Pancreas (tissue), 10 donors: ENCODE results near the gene OSTC. TPM values are rescaled to one million over a fixed set of nuclear protein-coding genes. Genes with fewer than 3 reads are reported as not detected.

Experiments used
- ATAC-seq, 4 donors: fragments of 200-7000 bp; cut with Tn5 transposase; one replicate each; pipeline versions ENCODE4 v1.8.0 to v1.9.1; 2020; ENCODE audit warnings: mild to moderate bottlenecking in 4 of 4, moderate library complexity in 4 of 4
- DNase-seq, 6 donors: peaks; one replicate each; pipeline ENCODE4 v3.0.0-alpha.2; 2020
- FAIRE-seq: peaks from 2 replicates; lab custom pipeline; 2012; peaks lifted over from hg19 to GRCh38; lab: Jason Lieb, UNC
- H3K27ac ChIP-seq, 4 donors: fragments of 200-600 bp; sonication (generic); 1 replicate in 3 of 4; 2 replicates in 1 of 4; pipeline versions ENCODE4 v1.5.0 to v1.8.0; 2020
- H3K27me3 ChIP-seq, 4 donors: fragments of 200-600 bp; one replicate each; pipeline ENCODE4 v1.8.0; 2021
- H3K36me3 ChIP-seq, 3 donors: fragments of 200-600 bp; sonication (generic) in 1 of 3; one replicate each; pipeline versions ENCODE4 v1.5.0 to v1.8.0; 2020 to 2021
- H3K4me1 ChIP-seq, 3 donors: fragments of 200-600 bp; one replicate each; pipeline ENCODE4 v1.8.0; 2021
- H3K4me3 ChIP-seq, 4 donors: fragments of 200-600 bp; sonication (generic) in 2 of 4; one replicate each; pipeline versions ENCODE4 v1.5.0 to v1.8.0; 2020 to 2021
- H3K9me3 ChIP-seq, 4 donors: fragments of 200-600 bp; one replicate each; pipeline ENCODE4 v1.8.0; 2021
- WGBS, 2 donors: extraction: QIAGEN DNeasy Blood & Tissue Kit; methylation state at CpG; one replicate each; pipeline ENCODE4 v1.1.7; 2013; 5-methylcytosine and 5-hydroxymethylcytosine counted together
- intact Hi-C, 3 donors: fragments of 100-400 bp; cut with DNase I; formaldehyde crosslinking; loops; one replicate each; pipeline versions ENCODE4 v1.11.1 to v1.14.2; 2022
- polyA plus RNA-seq, 2 donors: library from polyadenylated mRNA; stranded (reverse); fragments of 200-250 nt; gene quantifications; one replicate each; pipeline ENCODE4 v1.2.3, GENCODE V29; 2013
- total RNA-seq, 6 donors: library from RNA; stranded (reverse); fragmentation: NEBNext Ultra II Directional in 4 of 6; extraction: Animal tissue kit (Norgen Biotek cat#: 25700) in 4 of 6; gene quantifications; one replicate each; pipeline versions ENCODE4 v1.2.1 to v1.2.4, GENCODE V29; 2021 to 2023
- TF ChIP-seq, protein P1 (sequence below), 4 donors: fragments of 200-600 bp; sonication (generic) in 3 of 4; IDR thresholded peaks; one replicate each; pipeline versions ENCODE4 v1.5.0 to v1.8.0; 2021; ENCODE audit warnings: antibody characterized with exemption in 4 of 4
- donor health status: healthy with polysubstance abuse.
- donor health status: DM: no; HTN: no; CAD: no; lungs with moderate emphysema.
- donor health status: DM: no; HTN: no; CAD: no.
- donor health status: control.
- donor health status: control.
- donor health status: Bipolar disorder and iron deficiency.
- donor health status: DM: yes; HTN: yes; CAD: no.
- donor health status: DM: no; HTN: no; CAD: no.
- donor health status: DM: no; HTN: no; CAD: no.
- donor health status: DM: yes; HTN: yes; CAD: no.

Gene OSTC
- total and polyA plus RNA-seq, 8 donors: 38.1 to 75.4 (median 60.6) TPM

DNA sequence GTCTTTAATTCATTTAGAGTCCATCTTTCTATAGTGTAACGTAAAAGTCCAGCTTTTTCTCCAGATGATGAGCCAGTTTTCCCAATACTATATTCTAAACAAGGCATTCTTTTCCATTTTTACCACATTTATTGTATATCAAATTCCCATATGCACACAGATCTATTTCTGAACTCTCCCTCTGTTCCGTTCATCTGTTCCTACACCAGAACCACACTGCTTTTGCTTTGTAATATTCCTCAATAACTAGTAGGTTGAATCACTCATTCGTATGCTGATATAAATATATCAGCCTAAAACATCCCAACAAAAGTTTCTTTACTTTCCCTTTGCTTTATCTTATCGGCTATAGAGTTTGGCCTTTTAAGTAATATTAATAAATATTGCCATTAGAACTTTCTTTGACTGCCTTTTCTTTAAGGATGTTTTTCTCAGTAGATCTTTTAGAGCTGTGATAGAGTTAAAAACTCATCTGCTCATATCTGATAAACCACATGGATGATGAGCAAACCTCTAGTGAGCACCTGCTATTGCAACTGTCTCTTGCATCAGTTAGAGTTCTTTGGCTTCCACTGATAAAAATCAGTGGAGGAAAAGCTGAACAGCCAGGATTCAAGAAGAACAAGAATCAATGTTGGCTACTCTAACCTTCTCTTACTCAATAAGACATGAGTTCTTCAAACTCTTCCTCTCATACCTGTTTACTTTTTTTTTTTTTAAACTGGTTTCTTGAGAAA, 43.2 kb upstream of the OSTC start:
- H3K4me3 ChIP-seq: no peak overlapping the region
- ATAC-seq: no peak
- no peak for DNase-seq
- H3K27ac ChIP-seq: no peak overlapping the region
- 95 to 96% methylated on average over 4 of the region's 4 CpGs for WGBS, 2 donors
- H3K4me1 ChIP-seq: no peaks in the 10 kb centered on the region
- TF ChIP-seq, protein P1, sequence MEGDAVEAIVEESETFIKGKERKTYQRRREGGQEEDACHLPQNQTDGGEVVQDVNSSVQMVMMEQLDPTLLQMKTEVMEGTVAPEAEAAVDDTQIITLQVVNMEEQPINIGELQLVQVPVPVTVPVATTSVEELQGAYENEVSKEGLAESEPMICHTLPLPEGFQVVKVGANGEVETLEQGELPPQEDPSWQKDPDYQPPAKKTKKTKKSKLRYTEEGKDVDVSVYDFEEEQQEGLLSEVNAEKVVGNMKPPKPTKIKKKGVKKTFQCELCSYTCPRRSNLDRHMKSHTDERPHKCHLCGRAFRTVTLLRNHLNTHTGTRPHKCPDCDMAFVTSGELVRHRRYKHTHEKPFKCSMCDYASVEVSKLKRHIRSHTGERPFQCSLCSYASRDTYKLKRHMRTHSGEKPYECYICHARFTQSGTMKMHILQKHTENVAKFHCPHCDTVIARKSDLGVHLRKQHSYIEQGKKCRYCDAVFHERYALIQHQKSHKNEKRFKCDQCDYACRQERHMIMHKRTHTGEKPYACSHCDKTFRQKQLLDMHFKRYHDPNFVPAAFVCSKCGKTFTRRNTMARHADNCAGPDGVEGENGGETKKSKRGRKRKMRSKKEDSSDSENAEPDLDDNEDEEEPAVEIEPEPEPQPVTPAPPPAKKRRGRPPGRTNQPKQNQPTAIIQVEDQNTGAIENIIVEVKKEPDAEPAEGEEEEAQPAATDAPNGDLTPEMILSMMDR (IDR thresholded peaks at IDR 0.05): no peak
- H3K9me3 ChIP-seq: no peaks in the 10 kb centered on the region
- intact Hi-C loops: no loop called here
- H3K36me3 ChIP-seq: no peaks in the 10 kb centered on the region
- FAIRE-seq: no peak
- H3K27me3 ChIP-seq: no peaks in the 10 kb centered on the region

DNA sequence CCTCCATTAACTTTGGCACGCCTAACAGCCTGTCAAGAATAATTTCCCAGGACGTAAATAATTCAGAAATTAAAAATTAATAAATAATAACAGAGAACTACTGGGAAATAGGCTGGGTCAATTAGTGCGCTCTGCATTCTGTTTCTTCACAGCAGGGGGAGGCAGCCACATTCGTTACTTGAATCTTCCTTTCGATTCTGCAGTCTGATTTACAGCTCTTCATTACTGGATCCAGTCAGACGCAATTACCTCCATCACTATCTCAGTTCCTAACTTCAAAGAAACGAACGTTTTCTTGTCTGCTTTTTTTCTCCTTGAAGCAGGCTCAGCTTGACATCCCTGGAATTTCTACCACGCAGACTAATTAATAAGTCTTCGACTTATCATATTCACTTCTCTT, 39.0 kb upstream of the OSTC start:
- Histone ChIP-seq H3K27ac (no peak overlapping the region), H3K36me3 (no peaks in the 10 kb centered on the region), H3K4me3 (peak overlapping the region in 1 of 4 donors; percentile 5), H3K27me3 (no peaks in the 10 kb centered on the region), H3K4me1 (no peaks in the 10 kb centered on the region), H3K9me3 (no peaks in the 10 kb centered on the region)
- FAIRE-seq: no peak
- ATAC-seq: no peak
- no peak for DNase-seq
- intact Hi-C loops: no loop called here
- TF ChIP-seq, protein P1 (IDR thresholded peaks at IDR 0.05): no peak
- WGBS, 2 donors: 61 to 66% methylated on average over 10 of the region's 10 CpGs

DNA sequence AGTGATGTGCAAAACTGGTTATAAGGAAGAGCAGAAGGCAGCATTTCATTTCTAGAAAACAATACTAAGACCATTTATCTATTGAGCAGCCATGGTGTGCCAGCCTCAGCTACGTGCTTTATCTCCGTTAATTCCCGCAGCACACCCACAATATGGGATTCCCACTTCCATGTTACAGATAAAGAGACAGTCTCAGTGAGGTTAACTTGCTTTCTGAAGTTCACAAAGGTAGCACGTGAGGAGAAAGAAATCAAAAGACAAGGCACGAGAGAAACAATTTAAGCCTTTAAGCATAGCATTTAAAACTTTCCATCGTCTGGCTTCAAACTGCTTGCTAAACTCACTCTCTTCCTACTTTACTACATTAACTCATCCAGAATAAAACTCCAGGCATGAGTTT, 38.0 kb upstream of the OSTC start:
- Histone ChIP-seq H3K4me3 (no peak overlapping the region), H3K9me3 (no peaks in the 10 kb centered on the region), H3K4me1 (no peaks in the 10 kb centered on the region), H3K27me3 (no peaks in the 10 kb centered on the region), H3K27ac (no peak overlapping the region), H3K36me3 (no peaks in the 10 kb centered on the region)
- intact Hi-C loops: no loop called here
- DNase-seq (no peak), FAIRE-seq (no peak), ATAC-seq (no peak)
- 86 to 87% methylated on average over 6 of the region's 6 CpGs for WGBS, 2 donors
- TF ChIP-seq, protein P1 (IDR thresholded peaks at IDR 0.05): no peak

DNA sequence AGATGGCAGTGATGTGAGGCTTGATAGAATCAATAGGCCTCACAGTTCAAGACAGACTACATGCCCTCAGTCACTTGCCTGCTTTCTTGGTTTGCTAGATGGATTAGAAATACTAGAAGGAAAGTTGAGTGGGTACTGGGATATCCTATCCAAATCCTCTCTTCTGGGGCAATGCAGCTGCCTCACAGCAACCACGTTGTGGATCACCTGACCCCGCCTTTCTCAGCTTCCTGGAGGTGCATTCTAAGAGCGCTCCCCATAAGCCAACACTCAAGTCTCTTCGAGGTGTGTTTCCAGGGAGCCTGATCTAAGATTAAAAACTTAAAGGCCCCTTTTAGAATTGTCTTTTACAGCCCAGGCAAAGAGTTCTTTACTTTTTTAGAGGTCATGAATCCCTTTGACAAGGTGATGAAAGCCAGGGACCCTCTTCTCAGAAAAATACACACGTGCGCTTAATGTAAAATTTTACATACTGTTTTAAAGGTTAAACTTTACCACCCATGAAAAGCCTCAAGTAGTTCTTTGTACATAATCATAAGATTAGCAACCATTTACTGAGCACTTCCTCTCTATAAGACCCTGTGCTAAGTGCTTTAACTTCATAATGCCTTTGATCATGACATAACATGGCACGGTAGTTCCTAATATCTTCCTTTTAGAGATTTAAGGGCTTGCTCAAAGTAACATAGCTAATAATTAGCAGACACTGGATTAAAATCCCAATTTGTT, 30.9 kb upstream of the OSTC start:
- H3K27ac ChIP-seq: peak overlapping the region; percentile 30 to 91 (median 50)
- WGBS, 2 donors: 66 to 67% methylated on average over 7 of the region's 7 CpGs
- TF ChIP-seq, protein P1 (IDR thresholded peaks at IDR 0.05): no peak
- no peak for FAIRE-seq
- peaks cover 0 to 28% (median 19%) of the 10 kb centered on the region in 3 donors for H3K36me3 ChIP-seq
- peak; percentile 5 to 13 (median 6) for ATAC-seq
- H3K4me1 ChIP-seq: peaks cover 6 to 29% (median 16%) of the 10 kb centered on the region in 3 donors
- intact Hi-C loops: no loop called here
- H3K4me3 ChIP-seq: peak overlapping the region; percentile 57 to 76 (median 62)
- no peak for DNase-seq
- H3K27me3 ChIP-seq: no peaks in the 10 kb centered on the region
- no peaks in the 10 kb centered on the region for H3K9me3 ChIP-seq
